Ascending aorta (tissue), 2 donors: ENCODE measurements around the gene FAM89A. TPM values are rescaled to one million over a fixed set of nuclear protein-coding genes. Genes with fewer than 3 reads are reported as not detected.
"Not testable (repeated sequence)": the region's sequence is repeated elsewhere in the genome, so short reads cannot be mapped to it uniquely, and the experiment has no call there.

ENCODE experiments used
- DNase-seq, 2 donors: peaks; one replicate each; pipeline ENCODE4 v3.0.0-alpha.2; 2019; ENCODE audit warnings: low spot score in 2 of 2
- H3K27ac ChIP-seq, 2 donors: fragments of 200-600 bp; sonication (generic); one replicate each; pipeline ENCODE4 v1.5.1; 2016 to 2017; ENCODE audit warnings: mild to moderate bottlenecking in 1 of 2
- H3K27me3 ChIP-seq: fragments of 200-600 bp; sonication (generic); one replicate; pipeline ENCODE4 v1.5.1; 2017
- H3K36me3 ChIP-seq, 2 donors: fragments of 200-600 bp; sonication (generic); one replicate each; pipeline ENCODE4 v1.5.1; 2016
- H3K4me1 ChIP-seq, 2 donors: fragments of 200-600 bp; sonication (generic); one replicate each; pipeline ENCODE4 v1.5.1; 2016 to 2017; ENCODE audit warnings: mild to moderate bottlenecking in 1 of 2
- H3K4me3 ChIP-seq, 2 donors: fragments of 200-600 bp; sonication (generic); one replicate each; pipeline ENCODE4 v1.5.1; 2016 to 2017; ENCODE audit warnings: mild to moderate bottlenecking in 1 of 2
- H3K9me3 ChIP-seq, 2 donors: fragments of 200-600 bp; sonication (generic); one replicate each; pipeline ENCODE4 v1.5.1; 2016
- CTCF ChIP-seq, 3 experiments: fragments of 200-600 bp in 2 of 3; fragments of 450-650 bp in 1 of 3; sonication (generic) in 2 of 3; IDR thresholded peaks; one replicate each; pipeline ENCODE4 v1.5.1; 2016 to 2019; ENCODE audit warnings: antibody characterized with exemption in 3 of 3, mild to moderate bottlenecking in 1 of 3, moderate library complexity in 1 of 3
- intact Hi-C: fragments of 100-400 bp; cut with DNase I; formaldehyde crosslinking; loops from one replicate; pipeline ENCODE4 v1.15.1; 2023
- total RNA-seq: library from RNA; depleted of rRNA; stranded (reverse); fragments of >200 nt; gene quantifications from one replicate; pipeline ENCODE4 v1.1.0, GENCODE V29; 2016

The FAM89A gene
- total RNA-seq, 1 donor from 2014 or later = 47.5 TPM

GRCh38 chr1:230987448-230987847 lies 52.6 kb downstream of the FAM89A start:
- Histone ChIP-seq H3K36me3 (peaks cover 0 to 25% of the 10 kb centered on the region in 2 donors), H3K4me1 (no peaks in the 10 kb centered on the region), H3K27me3 (no peaks in the 10 kb centered on the region), H3K27ac (no peak overlapping the region), H3K4me3 (no peak overlapping the region), H3K9me3 (no peaks in the 10 kb centered on the region)
- no peak for DNase-seq
- TF ChIP-seq CTCF (IDR thresholded peaks at IDR 0.05) = no peak
- intact Hi-C loops = no loop called here

GRCh38 chr1:230986976-230987375 lies 53.1 kb downstream of the FAM89A start:
- peaks cover 0 to 21% of the 10 kb centered on the region in 2 donors for H3K36me3 ChIP-seq
- DNase-seq = no peak
- no peak for TF ChIP-seq CTCF (IDR thresholded peaks at IDR 0.05)
- no peak overlapping the region for H3K27ac ChIP-seq
- H3K27me3 ChIP-seq = no peaks in the 10 kb centered on the region
- no peaks in the 10 kb centered on the region for H3K9me3 ChIP-seq
- no peaks in the 10 kb centered on the region for H3K4me1 ChIP-seq
- intact Hi-C loops = no loop called here
- H3K4me3 ChIP-seq = no peak overlapping the region

- no peaks in the 10 kb centered on the region for H3K4me1 ChIP-seq
- DNase-seq = no peak
- intact Hi-C loops = no loop called here
- H3K9me3 ChIP-seq = no peaks in the 10 kb centered on the region
- TF ChIP-seq CTCF (IDR thresholded peaks at IDR 0.05) = no peak
- peaks cover 0 to 11% of the 10 kb centered on the region in 2 donors for H3K36me3 ChIP-seq
- no peaks in the 10 kb centered on the region for H3K27me3 ChIP-seq
- no peak overlapping the region for H3K4me3 ChIP-seq
- H3K27ac ChIP-seq = no peak overlapping the region
These were observed 54.3 kb downstream of the FAM89A start for GRCh38 chr1:230985711-230986110.

- H3K4me1 ChIP-seq, intact Hi-C loops, DNase-seq, H3K36me3 ChIP-seq, H3K27me3 ChIP-seq, H3K9me3 ChIP-seq, H3K4me3 ChIP-seq, H3K27ac ChIP-seq: not testable (repeated sequence)
These were observed 55.2 kb downstream of the FAM89A start for GRCh38 chr1:230984622-230985515.

- Histone ChIP-seq H3K27ac (no peak overlapping the region), H3K9me3 (no peaks in the 10 kb centered on the region), H3K27me3 (no peaks in the 10 kb centered on the region), H3K36me3 (no peaks in the 10 kb centered on the region), H3K4me3 (no peak overlapping the region), H3K4me1 (no peaks in the 10 kb centered on the region)
- no peak for DNase-seq
- intact Hi-C loops = no loop called here
- no peak for TF ChIP-seq CTCF (IDR thresholded peaks at IDR 0.05)
These were observed 56.2 kb downstream of the FAM89A start for GRCh38 chr1:230983811-230984210.

GRCh38 chr1:230982696-230983095 lies 57.4 kb downstream of the FAM89A start:
- no peaks in the 10 kb centered on the region for H3K4me1 ChIP-seq
- H3K9me3 ChIP-seq = no peaks in the 10 kb centered on the region
- no peaks in the 10 kb centered on the region for H3K27me3 ChIP-seq
- DNase-seq = no peak
- intact Hi-C loops = no loop called here
- no peak overlapping the region for H3K27ac ChIP-seq
- no peak overlapping the region for H3K4me3 ChIP-seq
- no peak for TF ChIP-seq CTCF (IDR thresholded peaks at IDR 0.05)
- H3K36me3 ChIP-seq = no peaks in the 10 kb centered on the region
